Measurements from ENCODE around the gene ALPK3.

The ALPK3 gene

DNA sequence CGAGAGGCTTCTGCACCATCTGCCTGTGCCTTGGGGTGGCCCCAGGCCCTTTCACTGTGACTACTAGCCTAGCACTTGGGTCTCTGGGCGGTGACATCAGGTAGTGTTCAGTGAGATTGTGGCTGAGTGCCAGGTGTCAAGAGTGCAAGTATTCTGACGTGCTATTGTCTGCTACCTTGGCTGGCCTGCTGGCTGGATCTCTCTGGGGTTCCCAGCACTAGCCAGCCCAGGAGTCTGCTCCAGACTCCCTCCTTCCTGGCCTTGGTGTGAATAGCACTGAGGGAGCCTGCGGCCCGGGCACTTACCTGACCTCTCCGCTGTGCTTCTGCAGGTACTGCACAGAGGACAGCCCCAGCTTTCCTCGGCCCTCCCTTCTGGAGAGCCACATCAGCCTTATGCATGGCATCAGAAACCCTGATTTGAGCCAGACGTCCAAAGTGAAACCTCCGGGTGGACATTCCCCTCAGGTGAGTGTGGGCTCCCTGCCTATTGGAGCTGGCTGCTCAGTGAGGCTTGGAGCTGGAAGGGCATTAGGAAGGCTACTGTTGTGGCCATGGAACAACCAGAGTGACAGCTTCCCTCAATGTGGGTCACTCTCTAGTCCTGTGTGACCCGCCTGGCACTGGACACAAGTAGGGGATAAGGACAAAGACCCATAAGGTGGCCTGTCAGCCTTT, 17.5 kb upstream of the ALPK3 start:
- DNase-seq (no peak), ATAC-seq (no peak)

DNA sequence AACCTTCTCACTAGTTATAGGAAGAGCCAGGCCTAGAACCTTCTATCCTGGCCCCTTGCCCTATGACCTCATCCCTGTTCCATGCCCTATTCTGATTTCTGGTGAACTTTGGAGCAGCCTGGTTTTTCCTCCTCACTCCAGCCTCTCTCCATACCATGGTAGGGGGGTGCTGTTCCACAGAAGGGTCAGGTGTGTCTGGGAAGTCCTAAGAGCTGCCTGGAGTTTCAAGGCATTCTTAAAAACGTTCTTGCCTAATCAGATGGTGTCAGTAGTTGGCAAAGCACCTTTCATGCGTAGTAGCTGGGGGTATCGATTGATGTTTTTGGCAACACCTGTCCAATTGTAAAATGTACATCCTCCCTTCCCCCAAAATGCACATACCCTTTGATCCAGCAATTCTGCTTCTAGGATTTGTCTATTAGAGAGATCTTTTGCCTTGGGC, 16.8 kb upstream of the ALPK3 start:
- ATAC-seq, result no peak
- no peak for DNase-seq

- ATAC-seq, result no peak
Observed at GRCh38 chr15:84804005-84804900, 12.9 kb upstream of the ALPK3 start.

DNA sequence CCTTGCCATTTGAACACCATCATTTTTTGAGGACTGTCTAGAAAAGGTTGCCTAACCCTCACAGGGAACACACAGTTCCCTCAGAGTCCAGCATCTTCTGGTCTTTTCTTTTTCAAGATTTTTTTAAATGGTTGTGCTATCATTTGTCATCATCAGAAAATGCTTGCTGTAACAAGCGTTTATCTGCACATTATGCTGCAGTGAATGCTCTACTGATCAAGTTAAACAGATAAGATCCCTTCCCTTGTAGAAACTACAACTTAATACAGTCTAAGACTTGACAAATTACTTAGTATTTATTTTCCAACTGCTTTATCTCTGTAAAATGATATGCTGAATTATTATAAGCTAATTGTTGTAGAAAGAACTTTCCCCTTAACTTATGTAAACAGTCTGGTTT, 11.9 kb upstream of the ALPK3 start:
- DNase-seq, result no peak
- no peak for ATAC-seq

More at GRCh38 chr15:84804005-84804900, 12.9 kb upstream of the ALPK3 start:
- no peak for DNase-seq

DNA sequence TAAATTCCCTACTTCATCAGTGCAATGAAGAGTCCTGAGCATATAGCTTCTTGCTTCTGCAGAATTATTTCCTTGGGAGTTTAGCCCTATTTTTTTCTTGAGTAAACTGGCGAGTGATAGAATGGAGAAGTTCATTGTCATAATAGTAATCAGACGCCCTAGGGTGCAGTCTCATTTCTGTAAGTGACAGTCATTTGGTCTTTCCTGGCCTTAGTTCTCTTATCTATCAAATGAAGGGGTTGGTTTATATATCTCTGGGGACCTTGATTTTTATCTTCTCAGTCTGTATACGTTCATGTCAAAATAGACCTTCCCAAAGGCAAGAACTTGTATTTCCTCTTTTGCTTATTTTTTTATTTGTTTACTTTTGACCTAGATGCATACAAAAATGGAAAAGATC, 9.9 kb upstream of the ALPK3 start:
- no peak for DNase-seq
- no peak for ATAC-seq

- DNase-seq (no peak), ATAC-seq (no peak)
Observed at GRCh38 chr15:84810073-84810840, 6.9 kb upstream of the ALPK3 start.

DNA sequence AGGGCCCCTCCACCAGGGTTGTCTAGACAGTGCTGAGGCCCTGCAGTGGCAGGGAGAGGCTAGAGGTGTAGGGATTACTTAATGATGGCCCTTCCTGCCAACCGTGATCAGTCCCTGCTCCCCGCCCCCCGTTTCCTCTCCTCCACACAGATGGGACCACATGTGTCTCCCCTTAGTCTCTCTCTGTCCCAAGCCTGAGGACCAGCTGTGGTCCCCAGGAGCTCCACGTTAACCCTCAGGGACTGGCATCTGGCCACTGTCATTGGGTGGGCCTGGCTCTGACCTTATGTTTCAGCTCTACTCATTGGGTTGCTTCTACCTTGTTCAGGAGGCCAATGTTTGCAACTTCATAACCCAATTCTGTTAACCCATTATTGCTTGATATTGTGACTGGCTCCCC, 6.0 kb upstream of the ALPK3 start:
- no peak for ATAC-seq

DNA sequence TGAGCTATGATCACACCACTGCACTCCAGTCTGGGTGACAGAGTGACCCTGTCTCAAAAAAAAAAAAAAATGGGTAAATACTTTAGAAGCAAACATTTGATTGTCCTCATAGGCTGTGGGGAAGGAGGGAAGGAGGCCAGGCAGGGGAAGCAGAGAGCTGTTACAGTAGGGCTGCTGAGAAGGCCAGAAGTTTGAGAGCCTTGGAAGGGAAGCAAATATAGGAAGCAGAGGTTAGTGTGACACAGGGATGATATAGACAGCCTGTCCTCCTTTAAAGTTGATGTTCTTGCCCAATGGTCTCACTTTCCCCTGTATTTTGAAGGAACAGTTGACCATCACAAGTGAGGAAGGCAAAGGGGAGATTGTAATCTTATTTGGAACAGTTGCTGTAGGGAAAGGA, 5.3 kb upstream of the ALPK3 start:
- ATAC-seq, result no peak
- no peak for DNase-seq

More for the DNA sequence above, 6.0 kb upstream of the ALPK3 start:
- no peak for DNase-seq

- DNase-seq, result no peak
- ATAC-seq, result no peak
Observed at GRCh38 chr15:84812842-84813241, 4.3 kb upstream of the ALPK3 start.

DNA sequence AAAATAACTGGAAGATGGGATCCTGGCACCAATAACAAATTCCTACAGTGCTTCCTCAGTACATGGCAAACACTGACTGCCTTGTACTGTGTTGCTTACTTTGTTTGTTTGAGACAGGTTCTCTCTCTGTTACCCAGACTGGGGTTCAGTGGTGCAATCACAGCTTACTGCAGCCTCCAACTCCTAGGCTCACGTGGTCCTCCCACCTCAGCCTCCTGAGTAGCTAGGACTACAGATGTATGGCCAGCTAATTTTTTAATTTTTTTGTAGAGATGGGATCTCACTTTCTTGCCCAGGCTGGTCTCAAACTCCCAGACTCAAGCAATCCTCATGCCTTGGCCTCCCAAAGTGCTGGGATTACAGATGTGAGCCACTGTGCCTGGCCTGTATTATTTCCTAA, 3.7 kb upstream of the ALPK3 start:
- ATAC-seq (no peak), DNase-seq (no peak)

GRCh38 chr15:84813931-84814330, 3.2 kb upstream of the ALPK3 start:
- ATAC-seq (no peak), DNase-seq (no peak)

- DNase-seq (no peak), ATAC-seq (no peak)
Observed at GRCh38 chr15:84814916-84815315, 2.2 kb upstream of the ALPK3 start.

DNA sequence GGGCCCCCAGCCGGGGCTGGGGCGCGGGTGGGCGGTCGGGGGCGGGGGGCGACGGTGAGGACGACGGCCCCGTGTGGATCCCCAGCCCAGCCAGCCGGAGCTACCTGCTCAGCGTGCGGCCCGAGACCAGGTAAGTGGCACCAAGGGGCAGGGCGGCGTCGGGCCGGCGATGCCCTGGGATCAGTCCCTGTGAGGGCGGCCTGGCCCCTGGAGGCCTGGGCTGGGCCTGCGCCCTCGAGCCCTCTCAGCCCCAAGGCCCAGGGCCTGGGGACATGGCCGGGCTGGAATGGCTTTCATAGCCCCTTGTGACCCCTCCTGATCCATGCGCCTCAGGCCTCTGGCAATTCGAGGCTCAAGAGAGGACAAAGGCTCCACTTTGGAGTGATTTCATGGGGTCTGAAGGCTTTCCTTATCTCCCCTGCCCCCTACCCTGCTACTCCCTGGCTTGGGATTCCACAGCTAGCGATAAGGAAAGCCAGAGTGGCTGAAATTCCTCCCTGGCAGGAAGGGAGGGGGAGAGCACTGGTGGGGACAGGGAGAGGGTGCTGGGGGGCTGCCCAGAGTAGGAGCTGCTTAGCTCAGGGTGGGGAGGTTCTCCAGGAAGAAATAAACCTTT, 418 bp downstream of the ALPK3 start:
- ATAC-seq (no peak), DNase-seq (no peak)

DNA sequence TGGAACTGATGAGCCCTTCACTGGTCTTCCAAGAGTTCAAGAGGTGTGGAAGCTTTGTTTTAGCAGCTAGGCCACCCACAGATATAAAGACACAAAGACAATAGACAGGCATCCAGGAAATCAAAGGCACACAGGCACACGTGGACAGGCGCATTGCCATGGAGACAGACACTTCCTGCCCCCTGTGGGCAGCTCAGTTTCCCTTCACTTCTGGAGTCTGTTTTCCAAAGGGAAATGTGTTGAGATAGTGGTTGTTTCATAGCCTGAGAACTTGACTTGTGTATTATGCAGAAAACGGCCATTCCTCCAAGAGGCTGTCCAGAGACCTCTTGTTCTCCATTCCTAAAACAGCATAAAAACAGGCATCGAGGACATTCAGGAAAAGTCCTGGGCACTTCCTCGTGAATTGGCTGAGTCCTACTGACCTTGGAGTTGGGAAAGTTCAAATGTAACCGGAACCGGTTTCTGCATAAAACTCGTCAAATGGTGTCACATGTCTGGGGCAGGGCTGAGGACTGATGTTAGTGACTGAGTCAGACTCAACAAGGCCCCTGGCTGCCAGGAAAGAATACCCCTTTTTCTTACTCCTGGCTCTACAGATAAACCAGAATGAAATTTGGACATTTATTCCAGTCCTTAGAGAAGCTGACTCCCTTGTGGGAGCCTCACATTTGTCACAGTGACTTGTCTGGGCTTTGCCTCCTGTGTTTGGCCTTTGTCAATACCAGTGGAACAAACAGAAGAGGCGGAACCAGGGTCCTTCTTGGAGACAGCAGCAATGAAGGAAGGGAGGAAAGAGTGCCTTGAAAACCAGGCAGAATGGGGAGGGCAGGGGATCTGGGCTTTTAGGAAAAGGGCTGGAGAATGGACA, 1.3 kb downstream of the ALPK3 start:
- ATAC-seq, result no peak
- DNase-seq, result no peak

DNA sequence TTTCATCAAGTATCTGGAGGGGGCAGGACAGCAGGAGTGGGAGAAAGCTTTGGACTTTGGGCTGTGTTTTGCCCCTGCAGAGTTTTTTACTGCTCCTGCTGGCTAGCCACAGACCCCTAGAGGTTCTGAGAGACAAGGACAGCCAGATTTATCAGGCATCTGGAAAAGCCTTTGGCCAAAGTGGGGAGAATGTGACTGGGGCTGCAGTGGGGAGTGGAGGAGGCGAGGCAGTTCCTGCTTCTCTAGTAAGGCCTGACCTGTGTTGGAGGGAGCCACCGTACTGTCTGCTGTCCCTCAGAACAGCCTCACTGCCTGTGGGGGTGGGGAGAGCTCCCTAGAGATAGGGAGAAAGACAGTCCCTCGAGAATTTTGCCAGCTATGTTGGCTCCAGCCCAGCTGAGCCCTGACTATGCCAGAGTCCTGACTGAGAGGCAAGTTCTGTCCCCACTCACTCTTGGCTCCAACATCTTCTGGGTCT, 2.2 kb downstream of the ALPK3 start:
- DNase-seq, result no peak
- no peak for ATAC-seq

DNA sequence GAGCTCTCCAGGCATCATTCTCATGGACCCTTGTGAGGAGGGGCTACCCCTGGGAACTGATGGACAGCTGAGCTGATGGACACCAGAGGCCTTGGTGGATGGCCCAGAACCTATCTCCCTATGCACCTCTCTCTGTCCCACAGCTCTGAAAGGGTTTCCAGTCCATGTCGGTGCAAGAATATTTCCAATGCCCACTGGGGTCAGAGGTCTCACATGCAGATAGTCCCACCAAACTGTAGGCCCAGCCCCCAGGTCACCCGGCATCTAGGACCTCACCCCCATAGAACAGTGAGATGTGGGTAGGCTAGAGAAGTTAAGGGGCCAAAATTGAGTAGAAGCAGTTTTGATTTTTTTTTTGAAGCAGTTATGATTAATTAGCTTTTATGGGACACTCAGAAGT, 2.6 kb downstream of the ALPK3 start:
- no peak for ATAC-seq

DNA sequence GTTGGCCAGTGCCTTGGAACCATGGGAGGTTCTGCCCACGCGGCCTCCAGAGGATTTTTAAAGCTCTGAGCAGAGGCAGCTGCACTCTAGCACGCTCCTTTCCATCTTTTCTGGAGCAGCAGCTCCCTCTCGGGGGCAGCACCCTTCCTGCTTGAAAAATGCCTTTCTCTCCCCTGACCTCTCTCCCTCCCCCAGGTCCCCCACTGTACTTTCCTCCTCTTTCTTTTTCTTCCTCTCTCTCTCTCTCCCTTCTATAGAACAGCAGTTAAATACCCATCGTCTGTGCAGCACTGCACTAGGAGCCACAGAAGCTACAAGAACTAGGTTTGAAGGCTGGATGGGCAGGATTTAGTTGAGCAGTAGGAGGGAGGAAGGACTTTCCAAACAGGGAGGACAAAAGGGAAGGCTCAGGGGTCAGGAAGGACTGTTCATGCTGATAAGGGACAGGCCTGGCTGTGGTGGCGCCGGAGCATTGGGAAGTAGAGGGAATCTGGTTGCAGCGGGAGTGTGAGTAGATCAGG, 4.4 kb downstream of the ALPK3 start:
- ATAC-seq (no peak), DNase-seq (no peak)

More for the DNA sequence above, 2.6 kb downstream of the ALPK3 start:
- DNase-seq, result no peak

DNA sequence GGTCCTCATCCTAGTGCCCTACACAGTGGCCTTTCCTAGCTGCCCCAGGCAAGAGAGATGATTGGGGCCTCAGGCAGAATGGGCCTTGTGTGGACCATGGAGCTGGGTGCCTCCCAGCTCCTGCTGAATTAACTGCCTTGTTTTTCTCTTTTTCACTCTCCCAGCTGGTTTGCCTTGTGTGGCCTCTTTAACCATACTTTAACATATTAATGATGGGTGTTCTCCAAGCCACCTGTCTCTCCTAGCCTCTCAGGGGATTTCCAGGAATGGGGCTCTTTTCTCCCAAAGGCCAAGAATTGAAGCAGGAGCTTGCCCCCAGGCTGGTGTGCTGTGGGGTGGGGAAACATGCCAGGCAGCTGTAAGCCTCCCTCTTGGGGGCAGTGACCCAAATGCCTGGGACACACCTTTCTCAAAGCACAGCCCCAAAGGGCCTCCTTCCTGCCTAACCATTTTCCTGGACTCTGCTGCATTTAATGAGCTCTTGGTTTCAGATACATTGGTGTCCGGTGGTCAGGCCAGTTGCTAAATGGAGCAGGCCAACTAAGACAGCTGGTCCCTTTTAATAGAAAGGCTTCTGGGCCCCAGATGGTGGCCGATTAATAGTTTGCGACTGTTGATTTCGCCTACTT, 5.6 kb downstream of the ALPK3 start:
- ATAC-seq (no peak), DNase-seq (no peak)

- DNase-seq (no peak), ATAC-seq (no peak)
Observed at GRCh38 chr15:84823282-84823878, 6.2 kb downstream of the ALPK3 start.

Measured in stimulated activated naive CD8-positive, alpha-beta T cell treated with anti-CD3 and anti-CD28 coated beads, Interleukin-15, Interleukin-2, amounts not matched to agents 100 U/mL and 50 U/mL, for 24 hours (primary cell).